ENCODE measurements around the gene BACH2.

The BACH2 gene

GRCh38 chr6:90204327-90205056, 92.2 kb downstream of the BACH2 start:
- DNase-seq, result no peak

- no peak for DNase-seq
These were observed 93.0 kb downstream of the BACH2 start for GRCh38 chr6:90203672-90204071.

- DNase-seq, result no peak
These were observed 94.5 kb downstream of the BACH2 start for GRCh38 chr6:90202156-90202555.

- no peak for DNase-seq
These were observed 96.7 kb downstream of the BACH2 start for GRCh38 chr6:90199900-90200299.

- DNase-seq, result no peak
These were observed 97.8 kb downstream of the BACH2 start for GRCh38 chr6:90198758-90199425.

GRCh38 chr6:90197854-90198496, 98.7 kb downstream of the BACH2 start:
- no peak for DNase-seq

- DNase-seq, result no peak
These were observed 101.4 kb downstream of the BACH2 start for GRCh38 chr6:90195094-90195829.

GRCh38 chr6:90194371-90194841, 102.2 kb downstream of the BACH2 start:
- DNase-seq, result no peak

- no peak for DNase-seq
These were observed 103.3 kb downstream of the BACH2 start for GRCh38 chr6:90193359-90193758.

GRCh38 chr6:90192857-90193256, 103.8 kb downstream of the BACH2 start:
- no peak for DNase-seq

- no peak for DNase-seq
These were observed 105.8 kb downstream of the BACH2 start for GRCh38 chr6:90190752-90191395.

- no peak for DNase-seq
These were observed 106.5 kb downstream of the BACH2 start for GRCh38 chr6:90190131-90190530.

- no peak for DNase-seq
These were observed 109.1 kb downstream of the BACH2 start for GRCh38 chr6:90187437-90188121.

- no peak for DNase-seq
These were observed 109.8 kb downstream of the BACH2 start for GRCh38 chr6:90186637-90187371.

- DNase-seq, result no peak
These were observed 110.6 kb downstream of the BACH2 start for GRCh38 chr6:90186026-90186425.

GRCh38 chr6:90184334-90185298, 112.0 kb downstream of the BACH2 start:
- no peak for DNase-seq

GRCh38 chr6:90183587-90184333, 112.9 kb downstream of the BACH2 start:
- DNase-seq, result no peak

- no peak for DNase-seq
These were observed 116.1 kb downstream of the BACH2 start for GRCh38 chr6:90180526-90180925.

Data from GDM1 (cell line).